Fibroblast of pulmonary artery (primary cell): Measurements from ENCODE around the gene WWOX.
"Not testable (repeated sequence)": the region's sequence is repeated elsewhere in the genome, so short reads cannot be mapped to it uniquely, and the experiment has no call there.

ENCODE experiments used
- DNase-seq: peaks from one replicate; pipeline ENCODE4 v3.0.0-alpha.2; 2010; ENCODE audit warnings: low read depth
- H3K4me3 ChIP-seq: replicated peaks from 2 replicates; pipeline ENCODE4 v1.5.1; 2011; ENCODE audit warnings: low read depth, mild to moderate bottlenecking, control low read depth, low read length, moderate library complexity
- CTCF ChIP-seq: IDR thresholded peaks from 2 replicates; pipeline ENCODE4 v1.5.1; 2011; ENCODE audit warnings: mild to moderate bottlenecking, control low read depth, low read length, inconsistent platforms; ENCODE audit errors: missing control alignments

Gene WWOX

GRCh38 chr16:78506367-78507193 lies 407.1 kb downstream of the WWOX start:
- no peak overlapping the region for H3K4me3 ChIP-seq
- DNase-seq = no peak
- TF ChIP-seq CTCF = no peak

- DNase-seq = no peak
- no peak for TF ChIP-seq CTCF
- H3K4me3 ChIP-seq = no peak overlapping the region
Measured at GRCh38 chr16:78507576-78507975, 408.1 kb downstream of the WWOX start.

GRCh38 chr16:78509965-78510364 lies 410.5 kb downstream of the WWOX start:
- DNase-seq = no peak
- no peak overlapping the region for H3K4me3 ChIP-seq
- no peak for TF ChIP-seq CTCF

GRCh38 chr16:78510496-78510895 lies 411.0 kb downstream of the WWOX start:
- TF ChIP-seq CTCF = no peak
- H3K4me3 ChIP-seq = no peak overlapping the region
- DNase-seq = no peak

- TF ChIP-seq CTCF = no peak
- no peak overlapping the region for H3K4me3 ChIP-seq
- DNase-seq = no peak
Measured at GRCh38 chr16:78513838-78514237, 414.4 kb downstream of the WWOX start.

- H3K4me3 ChIP-seq, DNase-seq: not testable (repeated sequence)
Measured at GRCh38 chr16:78514888-78515287, 415.4 kb downstream of the WWOX start.

GRCh38 chr16:78515421-78515820 lies 416.0 kb downstream of the WWOX start:
- no peak for TF ChIP-seq CTCF
- DNase-seq = no peak
- no peak overlapping the region for H3K4me3 ChIP-seq
